ENCODE measurements around the gene DGKD.

- TF ChIP-seq POLR2AphosphoS5 (IDR thresholded peaks at IDR 0.05; ENCODE audit: low read depth) (no peak), CTCF (IDR thresholded peaks at IDR 0.05; ENCODE audit: insufficient read depth, low read length) (no peak)
Measured at GRCh38 chr2:233464531-233465240, 110.4 kb downstream of the DGKD start.
